ENCODE results near the gene MAP10. TPM values are rescaled to one million over a fixed set of nuclear protein-coding genes. Genes with fewer than 3 reads are reported as not detected.

Gene MAP10
- total RNA-seq, 1 experiment from 2014 or later: 1.5 TPM

DNA sequence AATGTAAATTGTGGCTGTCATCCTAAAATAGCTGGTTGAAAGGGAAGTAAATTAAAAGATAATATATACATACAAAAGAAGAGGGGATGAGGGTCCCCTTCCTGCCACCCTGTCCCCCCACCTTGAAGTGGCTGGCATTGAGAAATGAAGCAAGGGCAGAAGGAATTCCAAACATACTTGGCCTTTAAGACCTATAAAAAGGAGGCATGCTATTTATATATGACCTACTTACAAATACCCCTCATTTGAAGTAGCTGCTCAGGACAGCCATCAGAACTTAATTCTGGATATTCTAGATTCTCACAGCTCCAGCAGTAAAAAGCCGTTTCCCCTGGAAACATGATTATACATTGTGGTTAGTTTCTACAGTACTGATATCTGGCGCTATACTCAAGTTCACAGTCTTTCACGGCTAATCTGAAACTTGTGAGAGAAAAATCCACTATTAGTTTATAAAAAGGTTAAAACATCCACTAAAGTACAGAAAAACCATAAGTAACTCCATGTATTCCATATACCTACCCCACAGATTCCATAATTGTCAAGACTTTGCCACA, 9.6 kb upstream of the MAP10 start:
- ATAC-seq (no peak), DNase-seq (ENCODE audit: low read depth, low spot score) (no peak)
- intact Hi-C loops (cut with micrococcal nuclease; ENCODE audit: unreplicated experiment) (no loop called here), in situ Hi-C loops (cut with HindIII; ENCODE audit: low pct_unique_long_range_greater_than_20kb, low sequenced_read_pairs) (no loop called here)
- H3K36me3 ChIP-seq (ENCODE audit: control insufficient read depth, insufficient read depth, low read length): no peaks in the 10 kb centered on the region; the same call in 1 of the 2 replicates
- POLR2A ChIA-PET: interaction anchor here (0.7 kb wide), 1 partner anchor 1038 kb away, joined by 8 read pairs; no protein-coding TSS in a partner anchor
- no peaks in the 10 kb centered on the region for H3K27me3 ChIP-seq (ENCODE audit: control insufficient read depth, insufficient read depth, low read length)
- no peak overlapping the region for H3K4me3 ChIP-seq (ENCODE audit: low read depth in 2 of 2, low read length in 2 of 2)
- BruUV-seq (replicated peaks): no TSS peak
- TF ChIP-seq SIN3A (IDR thresholded peaks at IDR 0.05; ENCODE audit: borderline replicate concordance, insufficient read depth, low read depth, low read length): no peak
- TF ChIP-seq, protein P1, sequence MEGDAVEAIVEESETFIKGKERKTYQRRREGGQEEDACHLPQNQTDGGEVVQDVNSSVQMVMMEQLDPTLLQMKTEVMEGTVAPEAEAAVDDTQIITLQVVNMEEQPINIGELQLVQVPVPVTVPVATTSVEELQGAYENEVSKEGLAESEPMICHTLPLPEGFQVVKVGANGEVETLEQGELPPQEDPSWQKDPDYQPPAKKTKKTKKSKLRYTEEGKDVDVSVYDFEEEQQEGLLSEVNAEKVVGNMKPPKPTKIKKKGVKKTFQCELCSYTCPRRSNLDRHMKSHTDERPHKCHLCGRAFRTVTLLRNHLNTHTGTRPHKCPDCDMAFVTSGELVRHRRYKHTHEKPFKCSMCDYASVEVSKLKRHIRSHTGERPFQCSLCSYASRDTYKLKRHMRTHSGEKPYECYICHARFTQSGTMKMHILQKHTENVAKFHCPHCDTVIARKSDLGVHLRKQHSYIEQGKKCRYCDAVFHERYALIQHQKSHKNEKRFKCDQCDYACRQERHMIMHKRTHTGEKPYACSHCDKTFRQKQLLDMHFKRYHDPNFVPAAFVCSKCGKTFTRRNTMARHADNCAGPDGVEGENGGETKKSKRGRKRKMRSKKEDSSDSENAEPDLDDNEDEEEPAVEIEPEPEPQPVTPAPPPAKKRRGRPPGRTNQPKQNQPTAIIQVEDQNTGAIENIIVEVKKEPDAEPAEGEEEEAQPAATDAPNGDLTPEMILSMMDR (IDR thresholded peaks at IDR 0.05): no peak
- TF ChIP-seq, protein P2, sequence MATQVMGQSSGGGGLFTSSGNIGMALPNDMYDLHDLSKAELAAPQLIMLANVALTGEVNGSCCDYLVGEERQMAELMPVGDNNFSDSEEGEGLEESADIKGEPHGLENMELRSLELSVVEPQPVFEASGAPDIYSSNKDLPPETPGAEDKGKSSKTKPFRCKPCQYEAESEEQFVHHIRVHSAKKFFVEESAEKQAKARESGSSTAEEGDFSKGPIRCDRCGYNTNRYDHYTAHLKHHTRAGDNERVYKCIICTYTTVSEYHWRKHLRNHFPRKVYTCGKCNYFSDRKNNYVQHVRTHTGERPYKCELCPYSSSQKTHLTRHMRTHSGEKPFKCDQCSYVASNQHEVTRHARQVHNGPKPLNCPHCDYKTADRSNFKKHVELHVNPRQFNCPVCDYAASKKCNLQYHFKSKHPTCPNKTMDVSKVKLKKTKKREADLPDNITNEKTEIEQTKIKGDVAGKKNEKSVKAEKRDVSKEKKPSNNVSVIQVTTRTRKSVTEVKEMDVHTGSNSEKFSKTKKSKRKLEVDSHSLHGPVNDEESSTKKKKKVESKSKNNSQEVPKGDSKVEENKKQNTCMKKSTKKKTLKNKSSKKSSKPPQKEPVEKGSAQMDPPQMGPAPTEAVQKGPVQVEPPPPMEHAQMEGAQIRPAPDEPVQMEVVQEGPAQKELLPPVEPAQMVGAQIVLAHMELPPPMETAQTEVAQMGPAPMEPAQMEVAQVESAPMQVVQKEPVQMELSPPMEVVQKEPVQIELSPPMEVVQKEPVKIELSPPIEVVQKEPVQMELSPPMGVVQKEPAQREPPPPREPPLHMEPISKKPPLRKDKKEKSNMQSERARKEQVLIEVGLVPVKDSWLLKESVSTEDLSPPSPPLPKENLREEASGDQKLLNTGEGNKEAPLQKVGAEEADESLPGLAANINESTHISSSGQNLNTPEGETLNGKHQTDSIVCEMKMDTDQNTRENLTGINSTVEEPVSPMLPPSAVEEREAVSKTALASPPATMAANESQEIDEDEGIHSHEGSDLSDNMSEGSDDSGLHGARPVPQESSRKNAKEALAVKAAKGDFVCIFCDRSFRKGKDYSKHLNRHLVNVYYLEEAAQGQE (IDR thresholded peaks at IDR 0.05; ENCODE audit: insufficient read depth in 1 of 2, low read depth in 2 of 2, low read length in 1 of 2): no peak
- TF ChIP-seq TCF7L2 (IDR thresholded peaks at IDR 0.05; ENCODE audit: low read depth, low read length): no peak
- TF ChIP-seq POLR2AphosphoS5 (IDR thresholded peaks at IDR 0.05; ENCODE audit: low read depth, low read length): no peak
- H3K27ac ChIP-seq (ENCODE audit: low read length): no peak overlapping the region
- H3K4me1 ChIP-seq (ENCODE audit: control insufficient read depth, insufficient read depth, low read length): no peaks in the 10 kb centered on the region
- no peaks in the 10 kb centered on the region for H3K9me3 ChIP-seq (ENCODE audit: control insufficient read depth, insufficient read depth, low read depth, low read length)
- CTCF ChIA-PET: no interaction called here

DNA sequence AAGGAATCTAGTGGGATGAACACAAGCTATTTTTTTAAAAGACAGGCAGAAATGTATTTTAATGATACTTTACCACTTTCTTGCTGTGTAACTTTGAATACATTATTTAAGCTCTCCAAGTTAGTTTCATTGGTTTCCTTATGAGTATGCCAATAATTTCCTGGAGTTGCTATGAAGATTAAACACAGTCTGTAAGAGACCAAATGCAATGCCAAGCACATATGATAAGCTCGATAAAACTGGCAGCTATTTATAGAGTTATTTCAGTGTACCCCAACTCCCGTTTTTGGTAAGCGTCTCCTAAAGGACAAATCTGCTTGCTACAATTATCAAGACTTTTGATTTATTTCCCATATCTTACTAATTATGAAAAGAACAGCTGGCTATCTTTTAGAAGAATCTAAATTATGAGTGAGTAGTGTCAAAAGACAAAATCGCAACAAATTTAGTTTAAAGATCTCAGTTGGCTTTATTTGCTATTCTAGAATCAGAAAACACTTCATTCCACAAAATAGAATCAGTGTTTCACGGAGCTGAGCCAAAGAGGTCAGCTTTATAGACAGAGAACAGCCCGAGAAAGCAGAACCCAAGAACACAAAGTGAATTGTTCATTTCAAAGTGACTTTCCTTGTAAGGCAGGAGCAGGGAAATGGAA, 7.2 kb upstream of the MAP10 start:
- intact Hi-C loops (cut with micrococcal nuclease; ENCODE audit: unreplicated experiment) (no loop called here), in situ Hi-C loops (cut with HindIII; ENCODE audit: low pct_unique_long_range_greater_than_20kb, low sequenced_read_pairs) (no loop called here)
- ATAC-seq (no peak), DNase-seq (ENCODE audit: low read depth, low spot score) (no peak)
- Histone ChIP-seq H3K4me3 (ENCODE audit: low read depth in 2 of 2, low read length in 2 of 2) (no peak overlapping the region), H3K36me3 (ENCODE audit: control insufficient read depth, insufficient read depth, low read length) (no peaks in the 10 kb centered on the region; the same call in 1 of the 2 replicates), H3K27ac (ENCODE audit: low read length) (no peak overlapping the region), H3K27me3 (ENCODE audit: control insufficient read depth, insufficient read depth, low read length) (no peaks in the 10 kb centered on the region; the same call in 1 of the 2 replicates), H3K4me1 (ENCODE audit: control insufficient read depth, insufficient read depth, low read length) (no peaks in the 10 kb centered on the region), H3K9me3 (ENCODE audit: control insufficient read depth, insufficient read depth, low read depth, low read length) (no peaks in the 10 kb centered on the region)
- no TSS peak for BruUV-seq (replicated peaks)
- ChIA-PET POLR2A (no interaction called here), CTCF (no interaction called here)
- no peak for TF ChIP-seq TCF7L2 (IDR thresholded peaks at IDR 0.05; ENCODE audit: low read depth, low read length)
- TF ChIP-seq, protein P2 (IDR thresholded peaks at IDR 0.05; ENCODE audit: insufficient read depth in 1 of 2, low read depth in 2 of 2, low read length in 1 of 2): no peak
- TF ChIP-seq POLR2AphosphoS5 (IDR thresholded peaks at IDR 0.05; ENCODE audit: low read depth, low read length): no peak
- TF ChIP-seq SIN3A (IDR thresholded peaks at IDR 0.05; ENCODE audit: borderline replicate concordance, insufficient read depth, low read depth, low read length): no peak
- TF ChIP-seq, protein P1 (IDR thresholded peaks at IDR 0.05): no peak

Data from Panc1 (cell line).